C4-2B (cell line): ENCODE measurements around the gene FTCDNL1.

Experiments used
- ZFX ChIP-seq: fragments of 450-650 bp; IDR thresholded peaks from 2 replicates; pipeline ENCODE4 v1.6.1; 2017
- TF ChIP-seq, protein P1 (sequence below): fragments of 450-650 bp; conservative IDR thresholded peaks from 2 replicates; pipeline ENCODE4 v1.5.1; 2017; ENCODE audit warnings: mild to moderate bottlenecking

DNA sequence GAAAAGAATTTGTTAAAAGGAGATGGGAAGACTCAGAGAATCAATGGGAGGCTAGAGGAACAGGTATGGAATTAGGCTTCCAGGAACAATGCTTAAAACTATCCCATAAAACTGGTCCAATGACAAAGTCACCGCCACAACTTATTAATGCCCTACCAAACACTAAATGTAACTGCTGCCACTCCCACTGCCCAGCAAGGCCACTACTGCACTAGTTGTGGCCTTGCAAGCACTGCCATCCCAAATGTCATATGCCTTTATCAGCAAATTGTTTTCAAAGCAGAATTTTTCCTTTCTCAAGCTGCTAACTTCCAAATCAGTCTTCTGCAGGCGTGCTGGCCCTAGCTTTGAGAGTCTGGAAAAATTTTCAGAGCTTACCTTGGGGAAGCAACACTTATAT, 45.6 kb upstream of the FTCDNL1 start:
- TF ChIP-seq, protein P1, sequence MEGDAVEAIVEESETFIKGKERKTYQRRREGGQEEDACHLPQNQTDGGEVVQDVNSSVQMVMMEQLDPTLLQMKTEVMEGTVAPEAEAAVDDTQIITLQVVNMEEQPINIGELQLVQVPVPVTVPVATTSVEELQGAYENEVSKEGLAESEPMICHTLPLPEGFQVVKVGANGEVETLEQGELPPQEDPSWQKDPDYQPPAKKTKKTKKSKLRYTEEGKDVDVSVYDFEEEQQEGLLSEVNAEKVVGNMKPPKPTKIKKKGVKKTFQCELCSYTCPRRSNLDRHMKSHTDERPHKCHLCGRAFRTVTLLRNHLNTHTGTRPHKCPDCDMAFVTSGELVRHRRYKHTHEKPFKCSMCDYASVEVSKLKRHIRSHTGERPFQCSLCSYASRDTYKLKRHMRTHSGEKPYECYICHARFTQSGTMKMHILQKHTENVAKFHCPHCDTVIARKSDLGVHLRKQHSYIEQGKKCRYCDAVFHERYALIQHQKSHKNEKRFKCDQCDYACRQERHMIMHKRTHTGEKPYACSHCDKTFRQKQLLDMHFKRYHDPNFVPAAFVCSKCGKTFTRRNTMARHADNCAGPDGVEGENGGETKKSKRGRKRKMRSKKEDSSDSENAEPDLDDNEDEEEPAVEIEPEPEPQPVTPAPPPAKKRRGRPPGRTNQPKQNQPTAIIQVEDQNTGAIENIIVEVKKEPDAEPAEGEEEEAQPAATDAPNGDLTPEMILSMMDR, result no peak
- no peak for TF ChIP-seq ZFX
